ENCODE measurements around the gene SPTSSB.

- TF ChIP-seq FOXA1 (IDR thresholded peaks at IDR 0.05): no peak
- no peak for TF ChIP-seq YY1 (IDR thresholded peaks at IDR 0.05)
- TF ChIP-seq CTCF (IDR thresholded peaks at IDR 0.05; ENCODE audit: low read depth, low read length, missing input control): no peak
- TF ChIP-seq GABPA (IDR thresholded peaks at IDR 0.05 in 1 of 2, conservative IDR thresholded peaks at IDR 0.05 in 1 of 2): no peak
- no peak for TF ChIP-seq RAD21 (IDR thresholded peaks at IDR 0.05)
- TF ChIP-seq RXRA (IDR thresholded peaks at IDR 0.05): no peak
These were observed 17.5 kb upstream of the SPTSSB start for GRCh38 chr3:161388855-161389254.

Measured in liver (tissue), 3 donors.